Pancreas (tissue), 10 donors: ENCODE measurements around the gene CCDC27. TPM values are rescaled to one million over a fixed set of nuclear protein-coding genes. Genes with fewer than 3 reads are reported as not detected.

Experiments used
- ATAC-seq, 4 donors: fragments of 200-7000 bp; cut with Tn5 transposase; one replicate each; pipeline versions ENCODE4 v1.8.0 to v1.9.1; 2020; ENCODE audit warnings: mild to moderate bottlenecking in 4 of 4, moderate library complexity in 4 of 4
- DNase-seq, 6 donors: peaks; one replicate each; pipeline ENCODE4 v3.0.0-alpha.2; 2020
- FAIRE-seq: peaks from 2 replicates; lab custom pipeline; 2012; peaks lifted over from hg19 to GRCh38; lab: Jason Lieb, UNC
- H3K27ac ChIP-seq, 4 donors: fragments of 200-600 bp; sonication (generic); 1 replicate in 3 of 4; 2 replicates in 1 of 4; pipeline versions ENCODE4 v1.5.0 to v1.8.0; 2020
- H3K27me3 ChIP-seq, 4 donors: fragments of 200-600 bp; one replicate each; pipeline ENCODE4 v1.8.0; 2021
- H3K36me3 ChIP-seq, 3 donors: fragments of 200-600 bp; sonication (generic) in 1 of 3; one replicate each; pipeline versions ENCODE4 v1.5.0 to v1.8.0; 2020 to 2021
- H3K4me1 ChIP-seq, 3 donors: fragments of 200-600 bp; one replicate each; pipeline ENCODE4 v1.8.0; 2021
- H3K4me3 ChIP-seq, 4 donors: fragments of 200-600 bp; sonication (generic) in 2 of 4; one replicate each; pipeline versions ENCODE4 v1.5.0 to v1.8.0; 2020 to 2021
- H3K9me3 ChIP-seq, 4 donors: fragments of 200-600 bp; one replicate each; pipeline ENCODE4 v1.8.0; 2021
- WGBS, 2 donors: extraction: QIAGEN DNeasy Blood & Tissue Kit; methylation state at CpG; one replicate each; pipeline ENCODE4 v1.1.7; 2013; 5-methylcytosine and 5-hydroxymethylcytosine counted together
- intact Hi-C, 3 donors: fragments of 100-400 bp; cut with DNase I; formaldehyde crosslinking; loops; one replicate each; pipeline versions ENCODE4 v1.11.1 to v1.14.2; 2022
- polyA plus RNA-seq, 2 donors: library from polyadenylated mRNA; stranded (reverse); fragments of 200-250 nt; gene quantifications; one replicate each; pipeline ENCODE4 v1.2.3, GENCODE V29; 2013
- total RNA-seq, 6 donors: library from RNA; stranded (reverse); fragmentation: NEBNext Ultra II Directional in 4 of 6; extraction: Animal tissue kit (Norgen Biotek cat#: 25700) in 4 of 6; gene quantifications; one replicate each; pipeline versions ENCODE4 v1.2.1 to v1.2.4, GENCODE V29; 2021 to 2023
- TF ChIP-seq, protein P1 (sequence below), 4 donors: fragments of 200-600 bp; sonication (generic) in 3 of 4; IDR thresholded peaks; one replicate each; pipeline versions ENCODE4 v1.5.0 to v1.8.0; 2021; ENCODE audit warnings: antibody characterized with exemption in 4 of 4
- donor health status: healthy with polysubstance abuse.
- donor health status: DM: no; HTN: no; CAD: no; lungs with moderate emphysema.
- donor health status: DM: no; HTN: no; CAD: no.
- donor health status: control.
- donor health status: control.
- donor health status: Bipolar disorder and iron deficiency.
- donor health status: DM: yes; HTN: yes; CAD: no.
- donor health status: DM: no; HTN: no; CAD: no.
- donor health status: DM: no; HTN: no; CAD: no.
- donor health status: DM: yes; HTN: yes; CAD: no.

The CCDC27 gene
- total and polyA plus RNA-seq, 8 donors = 0.04 TPM; not detected in 7

DNA sequence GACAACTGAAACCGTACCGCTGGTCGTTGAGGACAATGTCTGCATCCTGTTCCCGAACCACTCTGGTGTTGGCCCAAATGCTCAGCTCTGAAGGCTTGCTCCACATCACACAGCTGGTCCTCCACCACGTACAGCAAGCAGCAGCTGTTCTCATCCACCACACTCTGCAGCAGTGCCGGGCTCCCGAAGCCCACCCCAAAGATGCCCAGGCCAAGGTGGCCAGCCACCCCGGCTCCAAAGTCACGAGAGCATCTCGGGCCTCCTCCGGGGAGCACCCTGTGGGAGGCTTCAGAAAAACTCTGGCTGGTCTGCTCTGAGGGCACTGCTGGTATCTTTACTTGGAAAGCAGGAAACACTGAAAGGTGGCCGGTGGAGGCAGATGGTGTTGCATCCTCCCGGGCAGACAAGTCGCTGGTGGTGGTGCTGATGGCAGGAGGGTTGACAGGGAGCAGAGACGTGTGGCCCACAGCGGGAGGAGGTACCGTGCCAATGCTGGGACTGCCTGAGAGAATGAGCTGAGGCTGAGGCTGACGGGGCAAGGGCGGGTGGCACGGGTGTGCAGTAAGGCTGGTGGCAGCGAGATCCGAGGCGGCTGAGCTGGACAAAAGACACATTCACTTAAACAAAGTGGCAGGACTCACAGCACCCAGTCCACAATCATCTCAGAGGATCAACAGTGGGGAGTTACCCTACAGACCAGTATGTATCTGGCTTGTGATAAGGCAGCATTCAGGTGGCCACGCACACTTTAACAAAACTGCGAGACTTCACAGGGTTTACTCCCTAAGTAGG lies 6.5 kb upstream of the CCDC27 start:
- no peaks in the 10 kb centered on the region for H3K27me3 ChIP-seq
- H3K4me1 ChIP-seq = peaks cover 0 to 6% (median 0%) of the 10 kb centered on the region in 3 donors
- peak overlapping the region in 2 of 4 donors; percentile 80 to 95 for H3K4me3 ChIP-seq
- peak in 3 of 6 donors; percentile 26 to 59 (median 48) for DNase-seq
- WGBS, 2 donors = 77 to 80% methylated on average over 25 of the region's 25 CpGs
- H3K27ac ChIP-seq = no peak overlapping the region
- ATAC-seq = no peak
- TF ChIP-seq, protein P1, sequence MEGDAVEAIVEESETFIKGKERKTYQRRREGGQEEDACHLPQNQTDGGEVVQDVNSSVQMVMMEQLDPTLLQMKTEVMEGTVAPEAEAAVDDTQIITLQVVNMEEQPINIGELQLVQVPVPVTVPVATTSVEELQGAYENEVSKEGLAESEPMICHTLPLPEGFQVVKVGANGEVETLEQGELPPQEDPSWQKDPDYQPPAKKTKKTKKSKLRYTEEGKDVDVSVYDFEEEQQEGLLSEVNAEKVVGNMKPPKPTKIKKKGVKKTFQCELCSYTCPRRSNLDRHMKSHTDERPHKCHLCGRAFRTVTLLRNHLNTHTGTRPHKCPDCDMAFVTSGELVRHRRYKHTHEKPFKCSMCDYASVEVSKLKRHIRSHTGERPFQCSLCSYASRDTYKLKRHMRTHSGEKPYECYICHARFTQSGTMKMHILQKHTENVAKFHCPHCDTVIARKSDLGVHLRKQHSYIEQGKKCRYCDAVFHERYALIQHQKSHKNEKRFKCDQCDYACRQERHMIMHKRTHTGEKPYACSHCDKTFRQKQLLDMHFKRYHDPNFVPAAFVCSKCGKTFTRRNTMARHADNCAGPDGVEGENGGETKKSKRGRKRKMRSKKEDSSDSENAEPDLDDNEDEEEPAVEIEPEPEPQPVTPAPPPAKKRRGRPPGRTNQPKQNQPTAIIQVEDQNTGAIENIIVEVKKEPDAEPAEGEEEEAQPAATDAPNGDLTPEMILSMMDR (IDR thresholded peaks at IDR 0.05) = no peak
- peaks cover 0 to 6% (median 0%) of the 10 kb centered on the region in 3 donors for H3K36me3 ChIP-seq
- no peaks in the 10 kb centered on the region for H3K9me3 ChIP-seq
- intact Hi-C loops = no loop called here
- no peak for FAIRE-seq

- Histone ChIP-seq H3K36me3 (peaks cover 0 to 6% (median 0%) of the 10 kb centered on the region in 3 donors), H3K27me3 (no peaks in the 10 kb centered on the region), H3K9me3 (no peaks in the 10 kb centered on the region), H3K4me1 (peaks cover 0 to 6% (median 0%) of the 10 kb centered on the region in 3 donors), H3K27ac (no peak overlapping the region), H3K4me3 (peak overlapping the region; percentile 80 to 95 (median 84))
- TF ChIP-seq, protein P1 (IDR thresholded peaks at IDR 0.05) = no peak
- intact Hi-C loops = no loop called here
- WGBS, 2 donors = 14 to 17% methylated on average over 35 of the region's 35 CpGs
- FAIRE-seq = no peak
- peak in 2 of 4 donors; percentile 7 to 11 for ATAC-seq
- peak in 1 of 6 donors; percentile 57 for DNase-seq
Measured at GRCh38 chr1:3746389-3746829, 5.8 kb upstream of the CCDC27 start.

GRCh38 chr1:3746830-3747521 lies 5.3 kb upstream of the CCDC27 start:
- Histone ChIP-seq H3K36me3 (peaks cover 0 to 4% (median 0%) of the 10 kb centered on the region in 3 donors), H3K4me3 (peak overlapping the region; percentile 80 to 95 (median 84)), H3K27me3 (no peaks in the 10 kb centered on the region), H3K9me3 (no peaks in the 10 kb centered on the region), H3K4me1 (peaks cover 0 to 6% (median 0%) of the 10 kb centered on the region in 3 donors), H3K27ac (peak overlapping the region in 2 of 4 donors; percentile 38 to 41)
- WGBS, 2 donors = 1% methylated on average over 55 to 73 of the region's 73 CpGs
- DNase-seq (peak; percentile 91 to 99 (median 94)), ATAC-seq (peak; percentile 99 to 100 (median 100)), FAIRE-seq (no peak)
- TF ChIP-seq, protein P1 (IDR thresholded peaks at IDR 0.05) = no peak
- intact Hi-C loops = no loop called here

DNA sequence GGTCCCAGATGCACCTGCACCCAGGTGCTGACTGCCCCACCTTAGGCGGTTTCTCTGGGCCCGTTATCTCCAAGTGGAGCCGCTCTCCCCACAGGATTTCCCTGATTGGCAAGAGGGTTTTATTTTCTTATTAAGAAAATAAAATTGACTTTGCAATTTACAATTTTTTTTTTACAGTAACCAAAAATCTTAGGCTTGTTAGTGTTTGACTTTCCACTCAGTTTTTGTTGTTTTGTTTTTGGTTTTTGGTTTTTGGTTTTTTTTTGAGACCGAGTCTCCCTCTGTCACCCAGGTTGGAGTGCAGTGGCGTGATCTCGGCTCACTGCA lies 4.8 kb upstream of the CCDC27 start:
- no peak for ATAC-seq
- WGBS, 2 donors = 27 to 29% methylated on average over 6 of the region's 6 CpGs
- no peaks in the 10 kb centered on the region for H3K9me3 ChIP-seq

More for the DNA sequence above, 4.8 kb upstream of the CCDC27 start:
- H3K27ac ChIP-seq = no peak overlapping the region
- intact Hi-C loops = no loop called here
- TF ChIP-seq, protein P1 (IDR thresholded peaks at IDR 0.05) = no peak
- no peak for DNase-seq
- no peaks in the 10 kb centered on the region for H3K36me3 ChIP-seq
- H3K4me1 ChIP-seq = peaks cover 0 to 6% (median 0%) of the 10 kb centered on the region in 3 donors
- FAIRE-seq = no peak
- H3K27me3 ChIP-seq = no peaks in the 10 kb centered on the region
- peak overlapping the region; percentile 80 to 95 (median 84) for H3K4me3 ChIP-seq
